ENCODE data around the gene HKDC1.

- TF ChIP-seq CTCF (IDR thresholded peaks at IDR 0.05), result no peak
- no peak for TF ChIP-seq POLR2A (IDR thresholded peaks at IDR 0.05)
- TF ChIP-seq EP300 (IDR thresholded peaks at IDR 0.05), result no peak
These were observed at the start of gene HKDC1 for GRCh38 chr10:69220041-69220451.

Measured in gastroesophageal sphincter (tissue), 3 donors.